Measurements from ENCODE around the gene EIF5B. TPM values are rescaled to one million over a fixed set of nuclear protein-coding genes. Genes with fewer than 3 reads are reported as not detected.

Gene EIF5B
- polyA plus RNA-seq, 2 of the 4 experiments (the other 2 are of a cell fraction), result 25.0 to 75.4 TPM

DNA sequence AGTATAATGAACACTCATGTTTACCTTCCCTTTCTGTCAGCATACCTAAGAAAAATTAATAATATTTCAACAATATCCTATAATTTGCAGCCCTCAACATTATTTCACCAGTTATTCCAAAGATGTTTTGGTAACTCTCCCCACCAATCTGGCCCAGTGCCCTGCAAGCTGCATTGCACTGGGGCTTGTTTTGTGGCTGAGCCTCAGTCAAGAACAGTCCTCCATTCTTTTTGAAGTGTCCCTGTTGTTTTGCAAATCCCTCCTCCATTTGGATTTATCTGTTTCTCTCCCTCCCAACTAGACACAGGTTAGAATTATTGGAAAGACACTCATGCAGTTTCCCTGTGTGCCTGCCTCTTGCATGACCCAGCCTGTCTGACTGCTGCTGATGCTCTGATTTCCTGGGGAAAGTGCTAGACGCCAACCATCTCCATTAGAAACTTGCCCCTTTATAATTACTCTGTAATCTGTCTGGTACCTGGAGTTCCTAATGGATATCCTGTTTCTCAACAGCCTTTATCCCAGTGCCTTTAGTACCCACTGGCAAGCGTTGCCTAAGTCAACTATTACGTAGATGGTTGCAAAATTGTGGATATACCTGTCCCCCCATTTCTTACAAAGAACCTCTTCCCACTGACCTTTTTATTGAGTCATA lies 60.2 kb downstream of the EIF5B start:
- Histone ChIP-seq H3K27ac (no peak overlapping the region), H3K4me1 (no peaks in the 10 kb centered on the region), H3K9me3 (no peaks in the 10 kb centered on the region), H3K4me2 (no peak overlapping the region), H3K4me3 (no peak overlapping the region)
- CTCF ChIA-PET, result interaction anchor here (0.9 to 1.2 kb wide), 2 partner anchors 16 to 20 kb away, joined by 3 to 4 read pairs; no protein-coding TSS in a partner anchor
- FAIRE-seq (no peak), ATAC-seq (no peak), DNase-seq (ENCODE audit: low read depth in 1 of 2, low spot score in 1 of 2) (no peak)
- POLR2A ChIA-PET, result no interaction called here
- no peak for TF ChIP-seq TP53 (CRISPR knock-in tag; IDR thresholded peaks at IDR 0.05)
- no peak for TF ChIP-seq FOXS1 (CRISPR knock-in tag; IDR thresholded peaks at IDR 0.05)
- no peak for TF ChIP-seq CHD2 (IDR thresholded peaks at IDR 0.05; ENCODE audit: low read length, partially characterized antibody)
- TF ChIP-seq NPAS2 (CRISPR knock-in tag; IDR thresholded peaks at IDR 0.05; ENCODE audit: borderline replicate concordance), result no peak
- no peak for TF ChIP-seq HDAC2 (IDR thresholded peaks at IDR 0.05)
- TF ChIP-seq CEBPB (IDR thresholded peaks at IDR 0.05), result no peak
- 96% methylated on average over 3 of the region's 3 CpGs for WGBS (ENCODE audit: missing lambda C conversion rate)

DNA sequence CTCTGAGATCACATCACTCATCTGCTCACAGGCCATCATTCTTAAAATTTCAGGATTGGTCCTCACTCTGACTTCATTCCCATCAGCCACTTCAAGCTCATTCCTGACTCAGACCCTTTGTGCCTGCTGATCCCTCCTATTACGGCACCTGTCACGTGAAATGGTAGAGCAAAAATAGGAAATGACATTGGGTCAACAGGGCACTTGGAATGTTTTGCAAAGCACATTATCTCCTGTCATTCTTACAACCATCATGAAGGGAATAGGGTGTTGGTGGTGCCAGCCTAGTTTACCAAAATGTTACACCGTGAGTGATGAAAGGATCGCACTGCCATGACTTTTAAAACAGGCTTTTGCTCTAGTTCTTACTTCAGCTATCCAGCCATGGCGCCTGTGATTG lies 61.1 kb downstream of the EIF5B start:
- ATAC-seq (no peak), FAIRE-seq (no peak), DNase-seq (ENCODE audit: low read depth in 1 of 2, low spot score in 1 of 2) (no peak)
- CTCF ChIA-PET, result interaction anchor here (0.6 to 1.2 kb wide), 3 partner anchors 16 to 29 kb away, joined by 3 to 4 read pairs (median 3); no protein-coding TSS in a partner anchor
- Histone ChIP-seq H3K9me3 (no peaks in the 10 kb centered on the region), H3K4me2 (no peak overlapping the region), H3K4me1 (peaks cover 4% of the 10 kb centered on the region; the same call in 1 of the 3 replicates), H3K27ac (no peak overlapping the region), H3K4me3 (no peak overlapping the region)
- WGBS (ENCODE audit: missing lambda C conversion rate), result 93% methylated on average over 5 of the region's 5 CpGs
- TF ChIP-seq FOXS1 (CRISPR knock-in tag; IDR thresholded peaks at IDR 0.05), result no peak
- TF ChIP-seq EP300 (IDR thresholded peaks at IDR 0.05), result no peak
- TF ChIP-seq HOXA7 (CRISPR knock-in tag; IDR thresholded peaks at IDR 0.05), result no peak
- TF ChIP-seq, protein P1, sequence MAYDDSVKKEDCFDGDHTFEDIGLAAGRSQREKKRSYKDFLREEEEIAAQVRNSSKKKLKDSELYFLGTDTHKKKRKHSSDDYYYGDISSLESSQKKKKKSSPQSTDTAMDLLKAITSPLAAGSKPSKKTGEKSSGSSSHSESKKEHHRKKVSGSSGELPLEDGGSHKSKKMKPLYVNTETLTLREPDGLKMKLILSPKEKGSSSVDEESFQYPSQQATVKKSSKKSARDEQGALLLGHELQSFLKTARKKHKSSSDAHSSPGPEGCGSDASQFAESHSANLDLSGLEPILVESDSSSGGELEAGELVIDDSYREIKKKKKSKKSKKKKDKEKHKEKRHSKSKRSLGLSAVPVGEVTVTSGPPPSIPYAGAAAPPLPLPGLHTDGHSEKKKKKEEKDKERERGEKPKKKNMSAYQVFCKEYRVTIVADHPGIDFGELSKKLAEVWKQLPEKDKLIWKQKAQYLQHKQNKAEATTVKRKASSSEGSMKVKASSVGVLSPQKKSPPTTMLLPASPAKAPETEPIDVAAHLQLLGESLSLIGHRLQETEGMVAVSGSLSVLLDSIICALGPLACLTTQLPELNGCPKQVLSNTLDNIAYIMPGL (CRISPR knock-in tag; IDR thresholded peaks at IDR 0.05; ENCODE audit: borderline replicate concordance), result no peak
- no peak for TF ChIP-seq MAZ (IDR thresholded peaks at IDR 0.05; ENCODE audit: borderline replicate concordance, low read depth, low read length)
- no peak for TF ChIP-seq HOXB13 (CRISPR knock-in tag; IDR thresholded peaks at IDR 0.05; ENCODE audit: low read depth)
- no peak for TF ChIP-seq ZSCAN20 (CRISPR knock-in tag; IDR thresholded peaks at IDR 0.05)
- TF ChIP-seq, protein P2, sequence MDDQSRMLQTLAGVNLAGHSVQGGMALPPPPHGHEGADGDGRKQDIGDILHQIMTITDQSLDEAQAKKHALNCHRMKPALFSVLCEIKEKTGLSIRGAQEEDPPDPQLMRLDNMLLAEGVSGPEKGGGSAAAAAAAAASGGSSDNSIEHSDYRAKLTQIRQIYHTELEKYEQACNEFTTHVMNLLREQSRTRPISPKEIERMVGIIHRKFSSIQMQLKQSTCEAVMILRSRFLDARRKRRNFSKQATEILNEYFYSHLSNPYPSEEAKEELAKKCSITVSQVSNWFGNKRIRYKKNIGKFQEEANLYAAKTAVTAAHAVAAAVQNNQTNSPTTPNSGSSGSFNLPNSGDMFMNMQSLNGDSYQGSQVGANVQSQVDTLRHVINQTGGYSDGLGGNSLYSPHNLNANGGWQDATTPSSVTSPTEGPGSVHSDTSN (IDR thresholded peaks at IDR 0.05), result no peak
- no peak for TF ChIP-seq RCOR1 (IDR thresholded peaks at IDR 0.05; ENCODE audit: low read depth, low read length)
- TF ChIP-seq NPAS2 (CRISPR knock-in tag; IDR thresholded peaks at IDR 0.05; ENCODE audit: borderline replicate concordance), result no peak
- no peak for TF ChIP-seq FOSB (CRISPR knock-in tag; IDR thresholded peaks at IDR 0.05)
- TF ChIP-seq BHLHE40 (IDR thresholded peaks at IDR 0.05; ENCODE audit: low read depth, low read length), result no peak
- POLR2A ChIA-PET, result no interaction called here

DNA sequence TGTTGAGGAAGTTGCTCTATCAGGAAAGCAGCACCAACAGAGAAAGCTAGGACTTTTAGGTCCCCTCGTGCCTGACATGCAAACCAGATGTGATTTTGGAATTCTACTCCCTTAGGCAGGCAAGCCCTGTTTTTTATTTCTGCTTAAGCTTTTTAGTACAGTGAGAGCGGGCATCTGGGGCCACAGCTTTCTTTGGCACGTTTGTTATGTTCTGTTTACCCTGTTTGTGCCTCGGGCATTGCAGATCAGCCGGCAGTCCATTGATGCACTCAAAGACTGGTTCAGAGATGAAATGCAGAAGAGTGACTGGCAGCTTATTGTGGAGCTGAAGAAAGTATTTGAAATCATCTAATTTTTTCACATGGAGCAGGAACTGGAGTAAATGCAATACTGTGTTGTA lies 61.9 kb downstream of the EIF5B start:
- no peak for TF ChIP-seq ESRRA (IDR thresholded peaks at IDR 0.05; ENCODE audit: borderline replicate concordance, low read length)
- no peak for TF ChIP-seq CBX2 (IDR thresholded peaks at IDR 0.05; ENCODE audit: borderline replicate concordance, low read depth)
- Histone ChIP-seq H3K4me3 (no peak overlapping the region), H3K9me3 (no peaks in the 10 kb centered on the region), H3K27ac (no peak overlapping the region), H3K4me2 (no peak overlapping the region), H3K4me1 (peaks cover 9% of the 10 kb centered on the region; the same call in 1 of the 3 replicates)
- ATAC-seq (no peak), DNase-seq (ENCODE audit: low read depth in 1 of 2, low spot score in 1 of 2) (no peak), FAIRE-seq (no peak)
- ChIA-PET CTCF (interaction anchor here (0.6 to 0.9 kb wide), 3 partner anchors 10 to 64 kb away, joined by 3 read pairs; no protein-coding TSS in a partner anchor), POLR2A (no interaction called here)
- 79% methylated on average over 5 of the region's 5 CpGs for WGBS (ENCODE audit: missing lambda C conversion rate)

All from A549 (cell line).